Trophoblast cell (in vitro differentiated cells and primary cell): ENCODE results near the gene LCN10.
A peak's percentile ranks its signal among the peaks of the same experiment; 100 is the strongest.

Experiments
- DNase-seq, 2 donors: peaks; one replicate each; pipeline ENCODE4 v3.0.0-alpha.2; 2016
- H2AFZ ChIP-seq: 2 replicates; pipeline ENCODE4 v1.6.1; 2013; ENCODE audit warnings: low read length, moderate library complexity, mild to moderate bottlenecking; ENCODE audit not compliant: insufficient read depth, poor library complexity
- H2AK5ac ChIP-seq: 2 replicates; pipeline ENCODE4 v1.6.1; 2013; ENCODE audit warnings: mild to moderate bottlenecking, low read length
- H2BK120ac ChIP-seq: 2 replicates; pipeline ENCODE4 v1.6.1; 2013; ENCODE audit warnings: low read length, mild to moderate bottlenecking, moderate library complexity; ENCODE audit not compliant: insufficient read depth, poor library complexity
- H2BK12ac ChIP-seq: 2 replicates; pipeline ENCODE4 v1.6.1; 2013; ENCODE audit warnings: mild to moderate bottlenecking, low read length, moderate library complexity
- H2BK5ac ChIP-seq: 2 replicates; pipeline ENCODE4 v1.6.1; 2013; ENCODE audit warnings: low read length, low read depth, moderate library complexity, mild to moderate bottlenecking; ENCODE audit not compliant: poor library complexity
- H3K14ac ChIP-seq: 2 replicates; pipeline ENCODE4 v1.6.1; 2013; ENCODE audit warnings: mild to moderate bottlenecking, low read length
- H3K18ac ChIP-seq: 2 replicates; pipeline ENCODE4 v1.6.1; 2013; ENCODE audit warnings: mild to moderate bottlenecking, low read length
- H3K23ac ChIP-seq: 2 replicates; pipeline ENCODE4 v1.6.1; 2013; ENCODE audit warnings: low read length
- H3K27ac ChIP-seq: 2 replicates; pipeline ENCODE4 v1.5.1; 2013; ENCODE audit warnings: low read depth, mild to moderate bottlenecking, inconsistent platforms, low read length, moderate library complexity
- H3K27me3 ChIP-seq: 2 replicates; pipeline ENCODE4 v1.6.1; 2013; ENCODE audit warnings: inconsistent platforms, mild to moderate bottlenecking, low read length, moderate library complexity; ENCODE audit not compliant: insufficient read depth
- H3K36me3 ChIP-seq, 2 experiments: 1 replicate in 1 of 2; 2 replicates in 1 of 2; pipeline ENCODE4 v1.6.1; 2013; ENCODE audit warnings: low read length in 2 of 2, mild to moderate bottlenecking in 2 of 2, moderate library complexity in 1 of 2; ENCODE audit not compliant: insufficient read depth in 2 of 2, control insufficient read depth in 1 of 2
- H3K4ac ChIP-seq: 2 replicates; pipeline ENCODE4 v1.6.1; 2013; ENCODE audit warnings: low read depth, mild to moderate bottlenecking, low read length, moderate library complexity
- H3K4me1 ChIP-seq, 2 experiments: 1 replicate in 1 of 2; 2 replicates in 1 of 2; pipeline ENCODE4 v1.6.1; 2013; ENCODE audit warnings: low read length in 2 of 2, mild to moderate bottlenecking in 2 of 2, moderate library complexity in 1 of 2; ENCODE audit not compliant: insufficient read depth in 2 of 2, control insufficient read depth in 1 of 2
- H3K4me2 ChIP-seq: 2 replicates; pipeline ENCODE4 v1.6.1; 2013; ENCODE audit warnings: inconsistent platforms, mild to moderate bottlenecking, low read length, moderate library complexity
- H3K4me3 ChIP-seq: 2 replicates; pipeline ENCODE4 v1.5.1; 2013; ENCODE audit warnings: mild to moderate bottlenecking, low read depth, low read length, inconsistent platforms
- H3K79me1 ChIP-seq: one replicate; pipeline ENCODE4 v1.6.1; 2013; ENCODE audit warnings: low read length
- H3K79me2 ChIP-seq: 2 replicates; pipeline ENCODE4 v1.6.1; 2013; ENCODE audit warnings: low read length, mild to moderate bottlenecking; ENCODE audit not compliant: control insufficient read depth, insufficient read depth, poor library complexity
- H3K9ac ChIP-seq: 2 replicates; pipeline ENCODE4 v1.6.1; 2013; ENCODE audit warnings: mild to moderate bottlenecking, low read length
- H3K9me3 ChIP-seq: 2 replicates; pipeline ENCODE4 v1.6.1; 2013; ENCODE audit warnings: low read depth, mild to moderate bottlenecking, control low read depth, inconsistent platforms, low read length; ENCODE audit not compliant: insufficient read depth
- H4K12ac ChIP-seq: 2 replicates; pipeline ENCODE4 v1.6.1; 2013; ENCODE audit warnings: low read depth, mild to moderate bottlenecking, low read length, moderate library complexity
- H4K8ac ChIP-seq: 2 replicates; pipeline ENCODE4 v1.6.1; 2013; ENCODE audit warnings: low read depth, mild to moderate bottlenecking, low read length, moderate library complexity
- H4K91ac ChIP-seq: one replicate; pipeline ENCODE4 v1.6.1; 2013; ENCODE audit warnings: low read depth, mild to moderate bottlenecking, low read length, moderate library complexity
- WGBS: extraction: QIAGEN DNeasy Blood & Tissue Kit; methylation state at CpG from one replicate; pipeline ENCODE4 v1.1.7; 2013; ENCODE audit warnings: missing lambda C conversion rate; ENCODE audit not compliant: insufficient read length, insufficient coverage; ENCODE audit errors: extremely low coverage; 5-methylcytosine and 5-hydroxymethylcytosine counted together

The LCN10 gene

GRCh38 chr9:136774416-136775045 is 31.8 kb upstream of the LCN10 start:
- H3K4ac ChIP-seq = no peak overlapping the region
- WGBS = no CpG with 5 or more reads among the region's 12 CpGs

DNA sequence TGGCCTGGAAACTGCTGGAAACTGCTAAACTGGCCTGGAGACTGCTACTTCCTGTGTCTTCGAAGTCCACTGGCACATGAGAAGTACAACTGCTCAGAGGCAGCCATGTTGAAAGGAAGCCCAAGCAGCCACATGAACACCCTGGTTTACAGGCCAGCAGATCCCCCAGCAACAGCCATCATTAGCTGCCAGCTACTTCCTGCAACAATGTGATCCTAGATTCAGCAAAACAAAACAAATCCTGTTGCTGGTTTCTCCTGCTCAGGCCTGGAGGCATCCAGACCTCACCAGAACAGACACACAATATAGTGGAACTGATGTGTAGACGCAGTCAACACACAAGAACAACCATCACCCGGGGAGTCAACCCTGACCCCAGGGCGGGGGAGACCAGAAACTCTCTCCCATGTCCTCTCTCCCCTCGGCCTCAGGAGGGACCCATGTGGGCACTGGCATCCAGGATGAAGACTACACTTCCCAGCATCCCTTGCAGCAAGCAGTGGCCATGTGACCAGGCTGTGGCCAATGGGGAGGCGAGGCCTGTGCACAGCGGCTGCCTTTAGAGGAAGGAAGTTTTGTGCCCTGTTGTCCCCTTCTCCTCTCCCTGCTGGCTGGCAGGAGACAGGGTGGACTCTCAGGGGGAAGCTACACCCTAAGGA is 30.8 kb upstream of the LCN10 start:
- Histone ChIP-seq H3K27ac (no peak overlapping the region), H3K79me1 (no peaks in the 10 kb centered on the region), H4K12ac (no peak overlapping the region), H3K4me3 (no peak overlapping the region), H3K36me3 (no peaks in the 10 kb centered on the region), H3K18ac (no peak overlapping the region), H2AK5ac (no peak overlapping the region), H3K9ac (no peak overlapping the region), H3K9me3 (peaks cover 8% of the 10 kb centered on the region), H3K79me2 (no peaks in the 10 kb centered on the region), H3K4me2 (no peak overlapping the region), H3K4me1 (no peaks in the 10 kb centered on the region), H3K23ac (no peak overlapping the region), H3K4ac (no peak overlapping the region), H4K8ac (no peak overlapping the region), H2BK12ac (no peak overlapping the region), H4K91ac (no peak overlapping the region), H3K27me3 (peaks cover 6% of the 10 kb centered on the region), H2AFZ (no peak overlapping the region), H2BK120ac (no peak overlapping the region), H2BK5ac (no peak overlapping the region), H3K14ac (no peak overlapping the region)
- WGBS = no CpG with 5 or more reads among the region's 7 CpGs
- DNase-seq = no peak

More at GRCh38 chr9:136774416-136775045, 31.8 kb upstream of the LCN10 start:
- Histone ChIP-seq H2AFZ (no peak overlapping the region), H2BK120ac (no peak overlapping the region), H4K8ac (no peak overlapping the region), H3K18ac (no peak overlapping the region), H3K79me2 (no peaks in the 10 kb centered on the region), H3K9me3 (peaks cover 8% of the 10 kb centered on the region), H3K36me3 (no peaks in the 10 kb centered on the region), H2BK12ac (no peak overlapping the region), H4K12ac (no peak overlapping the region), H3K4me3 (no peak overlapping the region), H2BK5ac (no peak overlapping the region), H3K23ac (no peak overlapping the region), H3K4me2 (no peak overlapping the region), H3K79me1 (no peaks in the 10 kb centered on the region), H4K91ac (no peak overlapping the region), H3K4me1 (no peaks in the 10 kb centered on the region), H2AK5ac (no peak overlapping the region), H3K9ac (no peak overlapping the region), H3K27me3 (peaks cover 7% of the 10 kb centered on the region), H3K27ac (no peak overlapping the region), H3K14ac (no peak overlapping the region)
- DNase-seq = no peak

DNA sequence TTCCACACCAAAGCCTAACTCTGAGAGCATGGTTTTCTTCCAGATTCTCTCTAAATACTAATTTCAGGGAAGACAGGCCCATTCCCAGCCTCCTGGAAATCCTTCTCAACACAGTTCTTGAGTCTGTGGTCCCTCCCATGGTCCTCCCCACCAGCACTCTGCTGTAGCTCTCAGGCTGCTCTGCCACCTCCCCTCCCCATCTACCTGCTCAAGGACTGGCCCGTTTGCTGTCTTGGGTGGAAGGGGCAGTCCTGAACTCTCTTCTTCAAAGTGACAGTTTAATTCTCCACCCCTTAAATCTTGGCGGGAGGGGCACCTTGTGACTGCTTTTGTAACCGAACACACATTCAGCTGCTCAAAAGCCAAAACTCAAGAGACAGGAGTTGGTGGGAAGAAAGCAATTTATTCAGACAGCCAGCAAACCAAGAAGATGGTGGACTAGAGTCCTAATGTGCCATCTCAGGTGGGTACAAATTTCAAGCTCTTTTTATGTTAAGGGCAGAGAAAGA is 29.2 kb upstream of the LCN10 start:
- Histone ChIP-seq H2AFZ (no peak overlapping the region), H2BK5ac (no peak overlapping the region), H3K9me3 (peaks cover 9% of the 10 kb centered on the region), H3K23ac (no peak overlapping the region), H4K8ac (no peak overlapping the region), H3K9ac (no peak overlapping the region), H4K91ac (no peak overlapping the region), H3K79me1 (no peaks in the 10 kb centered on the region), H3K18ac (no peak overlapping the region), H3K79me2 (no peaks in the 10 kb centered on the region), H2BK120ac (no peak overlapping the region), H3K14ac (no peak overlapping the region), H3K4me3 (no peak overlapping the region), H3K4me1 (no peaks in the 10 kb centered on the region), H2AK5ac (no peak overlapping the region), H4K12ac (no peak overlapping the region), H3K4me2 (no peak overlapping the region), H3K27me3 (no peaks in the 10 kb centered on the region), H3K36me3 (no peaks in the 10 kb centered on the region), H3K4ac (no peak overlapping the region), H2BK12ac (no peak overlapping the region), H3K27ac (no peak overlapping the region)
- WGBS = no CpG with 5 or more reads among the region's 3 CpGs
- no peak for DNase-seq

GRCh38 chr9:136769710-136770191 is 27.0 kb upstream of the LCN10 start:
- H2BK120ac ChIP-seq = no peak overlapping the region
- no peak overlapping the region for H3K9ac ChIP-seq
- no peak overlapping the region for H4K91ac ChIP-seq
- H3K18ac ChIP-seq = no peak overlapping the region
- no peaks in the 10 kb centered on the region for H3K4me1 ChIP-seq
- H3K27me3 ChIP-seq = no peaks in the 10 kb centered on the region
- no peaks in the 10 kb centered on the region for H3K79me1 ChIP-seq
- H2BK5ac ChIP-seq = no peak overlapping the region
- H3K27ac ChIP-seq = no peak overlapping the region
- H3K9me3 ChIP-seq = peaks cover 13% of the 10 kb centered on the region
- no CpG with 5 or more reads among the region's 16 CpGs for WGBS
- H3K36me3 ChIP-seq = no peaks in the 10 kb centered on the region
- H2AK5ac ChIP-seq = no peak overlapping the region
- H4K12ac ChIP-seq = no peak overlapping the region
- no peaks in the 10 kb centered on the region for H3K79me2 ChIP-seq
- no peak overlapping the region for H3K14ac ChIP-seq
- H3K4me2 ChIP-seq = no peak overlapping the region
- H3K4ac ChIP-seq = no peak overlapping the region
- no peak overlapping the region for H2BK12ac ChIP-seq
- peak overlapping the region; percentile 61 for H2AFZ ChIP-seq
- no peak overlapping the region for H3K4me3 ChIP-seq
- no peak overlapping the region for H3K23ac ChIP-seq
- DNase-seq = peak in 1 of 2 donors; percentile 25
- no peak overlapping the region for H4K8ac ChIP-seq
